Osteocyte (in vitro differentiated cells): ENCODE data around the gene RPTOR. TPM values are rescaled to one million over a fixed set of nuclear protein-coding genes. Genes with fewer than 3 reads are reported as not detected.

ENCODE experiments used
- DNase-seq: peaks from one replicate; pipeline ENCODE4 v3.0.0; 2021; ENCODE audit warnings: mixed read lengths; ENCODE audit not compliant: unreplicated experiment; ENCODE audit errors: extremely low spot score
- H3K27ac Mint-ChIP-seq: one replicate; pipeline ENCODE4 v1.8.0; 2021; ENCODE audit warnings: mild to moderate bottlenecking, mixed read lengths; ENCODE audit not compliant: unreplicated experiment
- H3K27me3 Mint-ChIP-seq: one replicate; pipeline ENCODE4 v1.8.0; 2021; ENCODE audit warnings: mixed read lengths; ENCODE audit not compliant: unreplicated experiment
- H3K36me3 Mint-ChIP-seq: one replicate; pipeline ENCODE4 v1.8.0; 2021; ENCODE audit warnings: mixed read lengths; ENCODE audit not compliant: unreplicated experiment
- H3K4me1 Mint-ChIP-seq: one replicate; pipeline ENCODE4 v1.8.0; 2021; ENCODE audit warnings: mixed read lengths; ENCODE audit not compliant: unreplicated experiment
- H3K4me3 Mint-ChIP-seq: one replicate; pipeline ENCODE4 v1.8.0; 2021; ENCODE audit warnings: mild to moderate bottlenecking, moderate library complexity, mixed read lengths; ENCODE audit not compliant: unreplicated experiment
- H3K9me3 Mint-ChIP-seq: one replicate; pipeline ENCODE4 v1.8.0; 2021; ENCODE audit warnings: mixed read lengths; ENCODE audit not compliant: unreplicated experiment
- CTCF ChIP-seq: fragments of 200-600 bp; sonication (generic); IDR thresholded peaks from 2 replicates; pipeline ENCODE4 v1.5.0; 2021; ENCODE audit warnings: antibody characterized with exemption, mild to moderate bottlenecking, moderate library complexity
- total RNA-seq: library from RNA; stranded (reverse); gene quantifications from 2 replicates; pipeline ENCODE4 v1.2.1, GENCODE V29; 2021

RPTOR gene
- total RNA-seq, 1 donor from 2014 or later: 36.0 TPM

GRCh38 chr17:80668375-80669148, 123.9 kb downstream of the RPTOR start:
- H3K27ac Mint-ChIP-seq: no peak overlapping the region
- no peak for DNase-seq
- no peak overlapping the region for H3K4me3 Mint-ChIP-seq
- TF ChIP-seq CTCF: no peak
- H3K27me3 Mint-ChIP-seq: no peaks in the 10 kb centered on the region
- H3K36me3 Mint-ChIP-seq: peaks cover 3% of the 10 kb centered on the region
- H3K4me1 Mint-ChIP-seq: peaks cover 46% of the 10 kb centered on the region
- no peaks in the 10 kb centered on the region for H3K9me3 Mint-ChIP-seq

GRCh38 chr17:80671039-80671824, 126.6 kb downstream of the RPTOR start:
- no peak for TF ChIP-seq CTCF
- peaks cover 47% of the 10 kb centered on the region for H3K4me1 Mint-ChIP-seq
- H3K9me3 Mint-ChIP-seq: no peaks in the 10 kb centered on the region
- H3K27me3 Mint-ChIP-seq: no peaks in the 10 kb centered on the region
- no peak overlapping the region for H3K4me3 Mint-ChIP-seq
- peak overlapping the region; percentile 13 for H3K27ac Mint-ChIP-seq
- peaks cover 3% of the 10 kb centered on the region for H3K36me3 Mint-ChIP-seq
- DNase-seq: no peak

- H3K27me3 Mint-ChIP-seq: no peaks in the 10 kb centered on the region
- peaks cover 3% of the 10 kb centered on the region for H3K36me3 Mint-ChIP-seq
- H3K27ac Mint-ChIP-seq: no peak overlapping the region
- DNase-seq: no peak
- no peak overlapping the region for H3K4me3 Mint-ChIP-seq
- no peaks in the 10 kb centered on the region for H3K9me3 Mint-ChIP-seq
- TF ChIP-seq CTCF: no peak
- H3K4me1 Mint-ChIP-seq: peaks cover 47% of the 10 kb centered on the region
Measured at GRCh38 chr17:80671825-80672110, 127.1 kb downstream of the RPTOR start.

- no peak overlapping the region for H3K27ac Mint-ChIP-seq
- H3K36me3 Mint-ChIP-seq: peaks cover 3% of the 10 kb centered on the region
- H3K27me3 Mint-ChIP-seq: no peaks in the 10 kb centered on the region
- no peak for DNase-seq
- H3K4me1 Mint-ChIP-seq: peaks cover 45% of the 10 kb centered on the region
- no peaks in the 10 kb centered on the region for H3K9me3 Mint-ChIP-seq
- H3K4me3 Mint-ChIP-seq: no peak overlapping the region
- TF ChIP-seq CTCF: no peak
Measured at GRCh38 chr17:80673152-80673920, 128.7 kb downstream of the RPTOR start.
